ENCODE measurements around the gene KIF3A.

The KIF3A gene

GRCh38 chr5:132661231-132662003 lies 75.9 kb downstream of the KIF3A start:
- DNase-seq, result no peak

DNA sequence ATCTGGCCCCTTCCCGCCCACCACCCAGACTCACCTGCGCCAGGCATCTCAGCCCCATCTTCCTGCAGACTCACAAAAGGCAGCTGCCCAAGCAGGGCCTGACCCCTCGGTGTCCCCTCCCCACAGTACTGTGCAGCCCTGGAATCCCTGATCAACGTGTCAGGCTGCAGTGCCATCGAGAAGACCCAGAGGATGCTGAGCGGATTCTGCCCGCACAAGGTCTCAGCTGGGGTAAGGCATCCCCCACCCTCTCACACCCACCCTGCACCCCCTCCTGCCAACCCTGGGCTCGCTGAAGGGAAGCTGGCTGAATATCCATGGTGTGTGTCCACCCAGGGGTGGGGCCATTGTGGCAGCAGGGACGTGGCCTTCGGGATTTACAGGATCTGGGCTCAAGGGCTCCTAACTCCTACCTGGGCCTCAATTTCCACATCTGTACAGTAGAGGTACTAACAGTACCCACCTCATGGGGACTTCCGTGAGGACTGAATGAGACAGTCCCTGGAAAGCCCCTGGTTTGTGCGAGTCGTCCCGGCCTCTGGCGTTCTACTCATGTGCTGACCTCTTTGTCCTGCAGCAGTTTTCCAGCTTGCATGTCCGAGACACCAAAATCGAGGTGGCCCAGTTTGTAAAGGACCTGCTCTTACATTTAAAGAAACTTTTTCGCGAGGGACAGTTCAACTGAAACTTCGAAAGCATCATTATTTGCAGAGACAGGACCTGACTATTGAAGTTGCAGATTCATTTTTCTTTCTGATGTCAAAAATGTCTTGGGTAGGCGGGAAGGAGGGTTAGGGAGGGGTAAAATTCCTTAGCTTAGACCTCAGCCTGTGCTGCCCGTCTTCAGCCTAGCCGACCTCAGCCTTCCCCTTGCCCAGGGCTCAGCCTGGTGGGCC lies 77.5 kb downstream of the KIF3A start:
- DNase-seq, result no peak

DNA sequence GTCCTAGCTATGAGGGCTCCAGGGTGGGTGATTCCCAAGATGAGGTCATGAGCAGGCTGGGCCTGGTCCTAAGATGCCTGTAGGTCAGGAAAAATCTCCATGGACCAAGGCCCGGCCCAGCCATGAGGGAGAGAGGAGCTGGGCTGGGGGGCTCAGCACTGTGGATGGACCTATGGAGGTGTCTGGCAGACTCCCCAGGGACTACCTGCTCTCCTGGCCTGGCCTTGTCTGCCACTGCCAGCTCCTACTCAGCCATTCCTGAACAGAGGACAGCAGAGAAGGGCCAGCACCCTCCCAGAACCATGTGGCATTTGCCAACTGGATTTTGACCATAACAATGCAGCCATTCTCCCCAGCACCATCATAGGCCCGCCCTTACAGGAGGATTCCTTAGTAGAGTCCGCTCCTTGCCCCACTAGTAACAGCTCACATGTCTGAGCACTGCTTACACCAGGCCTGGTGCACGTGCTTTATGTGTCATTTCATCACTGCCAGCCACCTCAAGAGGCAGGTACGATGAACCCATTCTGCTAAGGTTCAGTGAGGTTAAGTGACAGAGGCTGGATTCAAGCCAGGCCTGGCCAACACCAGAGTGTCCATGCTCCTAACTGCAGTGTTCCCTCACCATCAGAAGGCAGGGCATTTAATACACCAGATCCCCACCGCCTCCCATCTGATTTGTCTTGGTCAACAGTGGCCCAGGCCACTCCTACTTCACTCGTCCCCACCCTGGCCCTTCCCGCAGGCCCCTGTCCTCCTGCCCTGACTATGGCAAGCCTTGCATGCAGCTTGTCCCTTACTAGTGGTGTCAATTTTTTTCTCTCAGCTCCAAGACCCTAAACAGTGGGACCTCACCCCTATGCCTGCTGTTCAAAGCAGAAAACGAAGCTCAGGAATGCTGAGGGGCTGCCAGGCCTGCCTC lies 78.7 kb downstream of the KIF3A start:
- no peak for DNase-seq

DNA sequence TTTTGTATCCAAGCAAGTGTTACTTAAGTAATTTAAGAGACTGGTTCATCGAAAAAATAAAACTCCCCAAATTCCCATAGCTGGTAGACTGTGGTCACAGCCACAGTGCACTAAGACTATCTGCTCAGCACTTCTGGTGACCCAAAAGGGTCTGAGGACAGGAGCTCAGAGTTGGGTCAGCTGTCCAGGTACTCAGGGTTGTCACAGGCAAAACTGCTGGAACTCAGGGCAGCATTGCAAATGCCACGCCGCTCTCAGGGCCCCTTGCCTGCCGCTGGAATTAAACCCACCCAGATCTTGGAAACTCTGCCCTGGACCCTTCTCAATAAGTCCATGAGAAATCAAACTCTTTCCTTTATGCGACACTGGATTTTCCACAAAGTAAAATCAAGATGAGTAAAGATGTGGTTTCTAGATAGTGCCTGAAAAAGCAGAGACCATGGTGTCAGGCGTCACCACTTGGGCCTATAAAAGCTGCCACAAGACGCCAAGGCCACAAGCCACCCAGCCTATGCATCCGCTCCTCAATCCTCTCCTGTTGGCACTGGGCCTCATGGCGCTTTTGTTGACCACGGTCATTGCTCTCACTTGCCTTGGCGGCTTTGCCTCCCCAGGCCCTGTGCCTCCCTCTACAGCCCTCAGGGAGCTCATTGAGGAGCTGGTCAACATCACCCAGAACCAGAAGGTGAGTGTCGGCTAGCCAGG lies 79.5 kb downstream of the KIF3A start, which contains the start of gene IL13:
IL13 (plus strand) TSS at position 498 of the 705 bp plus-strand sequence; CDS start at position 512, 14 bp downstream.
- no peak for DNase-seq

GRCh38 chr5:132656774-132657355 lies 80.5 kb downstream of the KIF3A start:
- no peak for DNase-seq

DNA sequence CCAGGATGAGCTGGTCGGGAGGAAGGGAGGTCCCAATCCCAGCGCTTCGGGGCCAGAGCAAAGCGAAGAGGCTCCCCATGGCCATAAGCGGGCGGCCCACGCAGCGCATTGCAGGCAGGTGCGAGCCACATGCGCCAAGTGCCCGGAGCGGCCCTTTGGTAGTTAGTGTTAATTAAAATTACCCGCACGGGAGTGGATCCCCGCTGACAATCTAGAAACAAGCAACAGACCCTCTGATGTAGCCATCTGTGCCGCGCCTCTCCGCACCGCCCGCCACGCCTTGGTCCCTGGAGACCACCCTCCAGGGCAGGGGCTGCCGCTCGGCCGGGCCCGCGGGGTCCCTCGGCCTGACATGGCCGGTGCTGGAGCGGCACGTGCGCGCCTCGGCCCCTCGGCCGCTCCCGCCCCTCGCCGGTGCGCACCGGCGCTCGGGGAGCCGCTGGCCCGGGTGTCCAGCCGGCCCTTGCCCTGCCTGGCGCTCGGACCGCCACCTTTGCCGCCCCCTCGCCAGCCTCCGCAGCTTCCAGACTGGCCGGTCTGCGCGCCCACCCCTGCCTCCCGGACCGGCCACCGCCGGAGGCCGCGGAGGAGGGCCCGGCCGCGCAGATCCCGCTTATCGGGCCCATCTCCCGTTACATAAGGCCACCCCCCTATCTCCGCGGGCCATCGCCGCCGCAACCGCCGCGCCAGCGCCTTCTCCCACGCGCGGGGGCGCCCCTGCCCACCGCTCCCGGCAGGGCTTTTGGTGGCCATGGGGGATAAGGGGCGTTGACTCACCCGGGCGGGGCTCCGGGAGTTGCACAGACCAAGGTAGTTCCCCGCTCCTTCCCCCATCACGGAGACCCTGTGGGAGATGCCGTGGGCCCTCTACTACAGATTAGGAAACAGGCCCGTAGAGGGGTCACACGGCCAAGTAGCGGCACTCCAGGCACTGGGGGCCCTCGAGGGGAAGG lies 81.2 kb downstream of the KIF3A start:
- DNase-seq, result no peak

DNA sequence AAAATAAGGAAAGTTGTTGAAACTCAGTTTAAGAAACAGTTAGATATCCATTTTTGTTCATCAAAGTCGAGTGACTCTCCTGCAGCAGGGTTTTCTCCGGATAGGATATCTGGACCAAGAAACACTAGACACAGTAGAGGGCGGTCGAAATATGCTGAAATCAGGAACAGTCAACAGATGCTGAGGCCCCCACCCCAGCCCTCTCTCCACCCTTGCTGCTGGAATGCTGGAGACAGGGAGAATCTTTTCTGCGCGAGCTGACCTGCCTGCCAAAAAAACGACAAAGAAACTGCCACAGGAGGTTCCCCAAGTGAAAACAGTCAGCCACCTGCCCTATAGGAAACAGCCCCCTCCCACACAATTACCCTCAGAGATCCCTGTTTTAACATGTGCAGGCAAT lies 83.6 kb downstream of the KIF3A start:
- no peak for DNase-seq

DNA sequence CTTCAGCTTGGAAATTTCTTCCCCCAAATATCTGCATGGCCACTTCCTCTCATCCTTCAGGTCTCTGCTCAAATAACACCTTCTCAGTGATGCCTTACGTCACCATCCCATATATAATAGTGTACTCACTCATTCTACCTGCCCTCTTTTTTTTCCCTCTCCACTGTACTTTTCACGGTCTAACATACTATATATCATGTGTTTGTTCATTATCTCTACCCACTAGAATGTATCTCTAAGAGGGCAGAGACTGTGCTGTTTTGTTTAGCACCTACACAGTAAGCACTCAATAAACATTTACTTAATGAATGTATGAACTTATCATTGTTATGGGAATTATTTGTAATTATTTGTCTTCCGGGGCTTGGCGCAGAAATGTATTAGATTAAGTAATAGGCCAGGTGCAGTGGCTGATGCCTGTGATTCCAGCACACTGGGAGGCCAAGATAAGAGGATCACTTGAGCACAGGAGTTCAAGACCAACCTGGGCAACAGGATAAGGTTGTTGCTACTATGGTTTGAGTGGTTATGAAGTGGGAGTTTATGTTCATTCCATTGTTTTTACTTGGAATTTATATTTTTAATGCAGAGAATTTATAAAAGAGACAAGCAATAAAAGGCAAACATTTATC lies 85.4 kb downstream of the KIF3A start:
- DNase-seq, result no peak

DNA sequence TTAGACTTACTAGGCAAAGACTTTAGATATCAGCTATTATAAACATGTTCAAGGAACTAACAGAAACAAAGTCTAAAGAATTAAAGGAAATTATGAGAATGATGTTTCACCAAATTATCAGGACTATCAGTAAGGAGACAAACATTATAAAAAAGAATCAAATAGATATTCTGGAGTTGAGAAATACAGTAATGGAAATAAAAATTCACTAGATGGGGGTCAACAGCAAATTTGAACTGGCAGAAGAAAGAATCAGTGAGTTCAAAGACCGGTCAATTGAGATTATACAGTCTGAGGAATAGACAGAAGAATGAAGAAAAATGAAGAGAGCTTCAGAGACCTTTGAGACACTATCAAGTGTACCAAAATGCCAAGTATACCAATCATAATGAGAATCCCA lies 89.0 kb downstream of the KIF3A start:
- no peak for DNase-seq

DNA sequence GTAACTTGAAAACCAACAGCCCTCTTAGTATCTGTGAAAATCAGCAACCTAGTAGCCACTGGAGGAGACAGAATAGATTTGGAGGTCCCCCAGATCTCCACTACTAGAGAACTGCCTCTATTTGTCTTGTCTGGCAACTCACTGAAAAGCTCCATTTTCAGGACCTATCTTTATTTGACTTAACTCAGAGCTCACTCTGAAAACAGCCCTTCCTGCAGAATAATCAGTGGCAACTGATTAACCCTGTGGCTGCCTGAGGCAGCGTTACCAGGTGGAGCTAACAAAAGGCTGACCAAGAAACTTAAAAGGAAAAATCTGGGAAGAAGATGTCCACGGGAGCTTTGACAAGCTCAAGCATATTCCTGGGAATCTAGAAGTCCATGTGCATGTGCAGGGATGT lies 89.9 kb downstream of the KIF3A start:
- DNase-seq, result no peak

GRCh38 chr5:132646583-132647266 lies 90.6 kb downstream of the KIF3A start:
- DNase-seq, result no peak

GRCh38 chr5:132644177-132644576 lies 93.2 kb downstream of the KIF3A start:
- DNase-seq, result no peak

Measured in NCI-H526 treated with DMSO at 0.1 percent for 48 hours (cell line).